HG02623 (cell line): ENCODE data around the gene RILP.
A peak's percentile ranks its signal among the peaks of the same experiment; 100 is the strongest.

Experiments
- ATAC-seq: cut with Tn5 transposase; IDR thresholded peaks from one replicate; pipeline ENCODE4 v1.9.1; 2021; ENCODE audit warnings: moderate library complexity; ENCODE audit not compliant: unreplicated experiment

RILP gene

DNA sequence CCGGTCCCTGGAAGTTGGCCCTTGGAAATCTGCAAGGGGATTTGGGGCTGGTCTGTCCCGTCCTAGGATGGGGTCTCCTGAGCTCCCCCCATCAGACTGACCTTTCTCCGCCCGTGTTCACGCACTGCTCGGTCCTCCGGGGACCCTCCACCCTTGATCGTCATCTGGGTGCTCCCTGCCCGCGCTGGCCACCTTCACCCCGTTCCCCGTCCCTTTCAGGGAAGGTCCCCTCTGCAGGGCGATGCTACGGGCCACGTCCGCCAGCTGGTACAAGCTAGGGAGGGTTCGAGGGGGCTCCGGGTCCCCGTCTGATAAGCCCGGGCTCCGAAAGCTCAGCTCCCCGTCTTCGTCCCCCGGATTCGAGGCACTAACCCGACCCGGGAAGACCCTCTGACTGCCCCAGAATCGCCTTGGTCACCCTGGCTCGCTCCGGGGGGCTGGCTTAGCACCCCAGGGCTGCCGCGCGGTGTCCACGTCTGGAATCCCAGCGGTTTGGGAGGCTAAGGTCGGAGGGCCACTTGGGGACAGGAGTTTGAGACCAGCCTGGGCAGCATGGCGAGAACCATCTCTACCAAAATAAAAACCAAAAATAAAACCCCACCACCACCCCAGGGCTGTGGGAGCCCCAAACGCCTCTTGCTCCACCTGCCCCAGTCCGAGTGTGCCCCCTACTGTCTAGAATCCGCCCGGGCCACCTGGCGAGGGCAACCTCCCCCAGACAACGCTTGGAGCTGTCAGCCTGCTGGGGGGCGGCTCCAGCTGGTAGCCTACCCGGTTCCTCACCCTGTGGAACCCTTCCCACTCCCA, 20.0 kb downstream of the RILP start:
- no peak for ATAC-seq

GRCh38 chr17:1628856-1629503, 20.7 kb downstream of the RILP start:
- peak; percentile 51 for ATAC-seq

- peak; percentile 42 for ATAC-seq
These were observed 21.4 kb downstream of the RILP start, which contains the start of gene SLC43A2 for GRCh38 chr17:1627982-1628855. TSS of gene SLC43A2 (minus strand) at chr17:1628834. CDS start at chr17:1627874, 960 bp downstream.

DNA sequence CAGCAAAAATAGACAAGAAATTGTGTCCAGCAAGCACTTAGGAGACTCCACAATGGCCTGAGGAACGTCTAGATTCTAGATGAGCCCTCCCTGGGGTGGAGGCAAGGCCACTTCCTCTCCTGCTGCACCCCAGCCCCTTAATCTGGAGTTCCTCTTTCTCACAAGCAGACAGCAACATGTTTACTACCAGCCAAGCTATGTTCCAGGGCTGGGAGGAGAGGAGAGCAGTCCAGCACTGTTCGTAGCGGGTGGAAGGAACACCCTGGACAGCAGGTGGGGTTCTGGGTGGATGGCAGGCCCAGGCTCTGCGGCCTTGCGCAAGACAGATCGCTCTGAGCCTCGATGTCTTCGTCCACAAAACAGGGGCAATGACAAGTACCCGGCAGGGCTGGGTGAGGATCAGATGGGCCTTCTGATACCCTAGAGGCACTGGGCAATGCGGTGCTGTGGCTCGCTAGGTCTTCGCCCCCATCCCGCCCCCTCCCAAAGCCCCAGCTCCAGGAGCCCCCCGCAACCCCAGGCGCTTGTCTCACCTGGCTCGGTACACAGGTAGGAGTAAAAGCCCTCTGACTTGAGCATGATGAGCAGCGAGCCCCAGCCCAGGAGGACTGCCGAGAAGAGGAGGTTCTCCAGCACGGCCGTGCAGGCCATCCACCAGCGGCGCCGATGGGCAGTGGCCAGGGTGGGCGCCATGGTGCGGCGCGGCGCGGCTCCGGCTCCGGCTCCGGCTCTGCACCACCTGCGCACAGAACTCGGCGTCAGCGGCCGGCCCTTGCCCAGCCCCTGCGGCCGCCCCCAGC, 22.3 kb downstream of the RILP start:
- no peak for ATAC-seq

GRCh38 chr17:1626333-1626732, 23.3 kb downstream of the RILP start:
- ATAC-seq, result no peak

- no peak for ATAC-seq
These were observed 24.1 kb downstream of the RILP start for GRCh38 chr17:1625581-1625980.

- no peak for ATAC-seq
These were observed 24.6 kb downstream of the RILP start for GRCh38 chr17:1625053-1625452.

- ATAC-seq, result no peak
These were observed 25.0 kb downstream of the RILP start for GRCh38 chr17:1624650-1625049.

DNA sequence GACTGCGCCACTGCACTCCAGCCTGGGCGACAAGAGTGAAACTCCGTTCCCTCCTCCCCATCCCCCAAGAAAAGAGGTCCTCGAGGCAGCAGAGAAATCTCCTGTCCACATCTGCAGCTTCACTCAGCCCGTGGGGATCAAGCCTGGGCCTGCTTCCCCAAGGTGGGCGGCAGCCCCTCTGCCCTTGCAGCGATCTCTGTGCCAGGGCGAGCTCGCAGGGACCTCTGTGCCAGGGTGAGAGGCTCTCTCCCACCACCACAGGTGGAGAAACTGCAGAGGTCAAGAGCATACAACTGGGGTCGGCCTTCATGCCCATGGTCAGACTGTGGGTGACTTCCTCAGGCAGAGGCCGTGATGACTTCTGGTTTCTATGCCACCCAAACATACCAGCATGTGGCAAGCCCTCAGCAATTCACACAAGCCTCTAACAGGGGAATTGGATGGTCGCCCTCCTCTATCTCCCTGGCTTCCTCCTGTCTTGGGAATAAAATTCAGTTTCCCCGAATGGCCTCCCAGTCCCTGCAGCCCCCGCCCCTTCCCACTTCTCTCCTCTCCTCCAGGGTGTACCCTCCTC, 26.5 kb downstream of the RILP start:
- ATAC-seq, result no peak

- ATAC-seq, result no peak
These were observed 28.3 kb downstream of the RILP start for GRCh38 chr17:1621273-1621954.

DNA sequence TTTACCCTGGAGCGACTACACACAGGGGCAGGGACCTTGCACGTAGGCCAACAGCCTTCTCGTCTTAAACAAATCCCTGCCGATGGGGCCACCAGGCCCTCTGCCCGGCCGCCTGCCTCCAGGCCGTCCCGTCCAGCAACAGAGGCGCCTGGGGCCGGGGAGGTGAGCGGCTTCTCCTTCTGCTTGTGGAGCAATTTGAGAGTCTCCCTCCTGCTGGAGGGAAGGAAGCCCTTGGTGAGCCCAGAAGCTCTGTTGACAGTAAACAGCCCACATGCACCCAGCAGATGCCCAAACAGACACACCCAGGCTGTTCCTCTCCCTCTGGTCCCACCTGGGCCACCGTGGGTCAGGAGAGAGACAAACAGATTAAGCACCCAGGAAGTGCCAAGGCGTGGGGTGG, 29.2 kb downstream of the RILP start:
- ATAC-seq, result no peak

GRCh38 chr17:1617620-1618174, 32.0 kb downstream of the RILP start:
- no peak for ATAC-seq

GRCh38 chr17:1616101-1616500, 33.6 kb downstream of the RILP start:
- no peak for ATAC-seq

DNA sequence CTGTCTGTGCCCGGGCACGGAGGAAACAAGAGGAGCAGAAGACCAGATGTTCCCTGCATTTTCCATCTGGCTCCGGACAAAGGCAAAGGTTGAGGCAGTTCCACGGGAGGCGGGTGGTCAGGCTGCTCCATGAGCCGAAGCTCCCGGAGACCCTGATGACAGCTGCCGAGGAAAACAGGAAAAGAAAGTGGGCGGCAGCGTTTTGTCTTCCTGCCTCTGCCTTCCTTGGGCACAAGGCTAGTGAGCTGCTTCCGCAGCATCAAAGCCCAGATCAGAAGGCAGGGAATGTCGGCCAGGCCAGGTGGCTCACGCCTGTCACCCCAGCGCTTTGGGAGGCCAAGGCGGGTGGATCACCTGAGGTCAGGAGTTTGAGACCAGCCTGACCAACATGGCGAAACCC, 37.3 kb downstream of the RILP start:
- no peak for ATAC-seq

DNA sequence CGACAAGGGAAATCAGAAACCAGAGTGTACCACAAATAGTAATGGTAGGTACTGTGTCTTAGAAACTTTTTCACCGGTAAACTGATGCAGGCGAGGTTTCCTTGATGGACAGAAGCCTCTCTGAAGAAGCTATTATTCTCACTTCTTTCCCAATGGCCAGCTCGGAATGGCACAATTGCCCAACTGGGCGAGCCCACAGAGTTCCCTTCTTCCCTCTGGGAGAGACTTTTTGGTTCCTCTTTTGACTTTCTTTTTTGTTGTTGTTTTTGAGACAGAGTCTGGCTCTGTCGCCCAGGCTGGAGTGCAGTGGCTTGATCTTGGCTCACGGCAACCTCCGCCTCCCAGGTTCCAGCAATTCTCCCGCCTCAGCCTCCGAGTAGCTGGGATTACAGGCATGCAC, 38.0 kb downstream of the RILP start:
- no peak for ATAC-seq

- ATAC-seq, result no peak
These were observed 41.0 kb downstream of the RILP start for GRCh38 chr17:1608676-1609075.

DNA sequence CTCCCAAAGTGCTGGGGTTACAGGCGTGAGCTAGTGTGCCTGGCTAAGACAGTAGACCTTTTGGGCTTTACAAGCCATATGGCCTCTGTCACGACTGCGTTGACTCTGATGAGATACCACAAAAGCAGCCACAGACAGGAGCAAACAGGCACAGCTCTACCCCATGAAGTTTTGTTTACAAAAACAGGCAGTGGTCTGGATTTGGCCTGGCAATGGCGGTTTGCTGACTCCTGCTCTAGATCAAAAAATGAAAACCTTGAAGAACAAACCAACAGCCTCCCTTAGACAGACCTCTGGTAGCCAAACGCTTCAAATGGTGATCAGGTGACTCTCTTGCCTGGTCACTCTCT, 41.7 kb downstream of the RILP start:
- ATAC-seq, result no peak

DNA sequence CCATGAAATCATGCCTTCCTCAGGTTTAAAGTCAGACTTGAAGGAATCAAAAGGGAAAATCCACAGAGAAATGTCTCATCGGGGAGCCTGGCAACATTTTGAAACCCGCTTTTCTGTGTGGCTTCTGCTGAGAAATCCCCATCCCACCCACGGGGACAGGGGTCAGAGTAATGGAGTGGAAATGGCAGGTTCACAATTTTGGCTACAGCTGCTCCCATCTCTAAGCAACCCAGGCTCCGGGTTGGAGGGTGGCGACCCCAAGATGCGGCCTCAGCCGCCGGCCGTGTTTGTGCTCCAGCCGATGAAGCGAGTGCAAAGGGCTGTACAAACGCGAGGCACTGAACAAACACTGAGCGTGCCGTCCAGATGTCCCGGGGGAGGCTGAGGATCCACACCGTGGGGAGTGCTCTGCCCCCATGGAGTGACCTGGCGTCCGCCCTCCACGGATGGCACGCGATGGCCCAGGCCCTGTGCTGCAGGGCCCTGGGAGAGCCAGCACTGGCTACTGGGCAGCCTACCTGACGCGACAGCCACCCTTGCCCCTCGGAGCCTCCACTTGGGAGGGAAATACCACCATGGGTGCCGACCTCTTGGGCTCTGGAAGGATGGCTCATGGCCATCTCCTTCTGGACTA, 43.2 kb downstream of the RILP start:
- no peak for ATAC-seq

DNA sequence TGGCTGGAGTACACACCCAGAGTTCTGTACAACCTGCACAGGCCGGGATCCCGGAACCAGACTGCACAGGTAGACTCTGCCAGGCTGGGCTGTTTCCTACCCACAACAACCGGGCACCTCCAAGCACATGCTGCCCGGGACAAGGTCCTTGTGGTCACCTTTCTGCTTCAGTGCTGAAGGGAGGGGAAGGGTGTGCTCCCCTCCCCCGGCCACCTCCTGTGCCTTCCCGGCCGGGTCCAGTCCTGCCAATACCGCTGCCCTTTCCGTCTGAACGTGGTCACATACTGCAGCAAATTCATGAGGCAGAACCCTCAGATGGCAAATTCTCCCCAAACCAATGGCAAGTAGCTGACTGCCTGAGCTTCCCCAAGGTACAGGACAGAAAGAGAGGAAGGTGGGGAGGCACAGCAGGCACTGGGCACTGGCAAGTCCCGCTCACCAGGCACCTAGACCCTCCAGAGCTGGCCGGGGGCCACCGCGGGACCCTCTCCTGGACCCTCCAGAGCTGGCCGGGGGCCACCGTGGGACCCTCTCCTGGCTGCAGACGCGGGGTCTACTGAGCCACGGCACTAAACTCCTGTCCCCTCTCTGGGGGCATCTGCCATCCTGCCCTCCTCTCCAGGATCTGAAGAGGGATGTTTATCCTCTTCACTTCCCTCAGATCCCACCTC, 43.9 kb downstream of the RILP start:
- ATAC-seq, result no peak
